Lung (tissue), 12 donors: Measurements from ENCODE around the gene TRABD2B. TPM values are rescaled to one million over a fixed set of nuclear protein-coding genes. Genes with fewer than 3 reads are reported as not detected.
A peak's percentile ranks its signal among the peaks of the same experiment; 100 is the strongest.

ENCODE experiments used
- ATAC-seq: fragments of 200-7000 bp; cut with Tn5 transposase; one replicate; pipeline ENCODE4 v1.9.1; 2020; ENCODE audit warnings: moderate number of reproducible peaks; ENCODE audit not compliant: insufficient read depth, low FRiP score
- DNase-seq, 3 donors: peaks; one replicate each; pipeline ENCODE4 v3.0.0-alpha.2; 2013 to 2017
- H3K27ac ChIP-seq, 2 donors: one replicate each; pipeline ENCODE4 v1.5.1; 2013; ENCODE audit warnings: mild to moderate bottlenecking in 2 of 2, moderate library complexity in 2 of 2, control low read depth in 1 of 2, inconsistent platforms in 1 of 2, low read depth in 1 of 2, low read length in 1 of 2
- H3K27me3 ChIP-seq, 3 donors: one replicate each; pipeline ENCODE4 v1.5.1; 2013; ENCODE audit warnings: low read length in 2 of 3; ENCODE audit not compliant: control insufficient read depth in 3 of 3, insufficient read depth in 3 of 3
- H3K36me3 ChIP-seq, 4 donors: one replicate each; pipeline ENCODE4 v1.5.1; 2013; ENCODE audit warnings: low read length in 4 of 4, mild to moderate bottlenecking in 1 of 4, moderate library complexity in 1 of 4; ENCODE audit not compliant: control insufficient read depth in 4 of 4, insufficient read depth in 4 of 4
- H3K4me1 ChIP-seq, 5 donors: one replicate each; pipeline ENCODE4 v1.5.1; 2013; ENCODE audit warnings: low read length in 5 of 5, mild to moderate bottlenecking in 2 of 5, moderate library complexity in 1 of 5; ENCODE audit not compliant: control insufficient read depth in 5 of 5, insufficient read depth in 5 of 5
- H3K4me3 ChIP-seq: one replicate; pipeline ENCODE4 v1.5.1; 2013; ENCODE audit warnings: mild to moderate bottlenecking, control low read depth, moderate library complexity
- H3K9ac ChIP-seq, 2 donors: one replicate each; pipeline ENCODE4 v1.5.1; 2013; ENCODE audit warnings: low read length in 2 of 2, control low read depth in 1 of 2; ENCODE audit not compliant: insufficient read depth in 1 of 2
- H3K9me3 ChIP-seq, 4 donors: one replicate each; pipeline ENCODE4 v1.5.1; 2013; ENCODE audit warnings: low read length in 3 of 4, mild to moderate bottlenecking in 1 of 4, moderate library complexity in 1 of 4; ENCODE audit not compliant: control insufficient read depth in 4 of 4, insufficient read depth in 3 of 4
- WGBS, 2 donors: extraction: QIAGEN DNeasy Blood & Tissue Kit; methylation state at CpG; one replicate each; pipeline ENCODE4 v1.1.7; 2013; 5-methylcytosine and 5-hydroxymethylcytosine counted together
- polyA plus RNA-seq, 2 donors: library from polyadenylated mRNA; stranded (reverse); fragments of 200-250 nt; gene quantifications; one replicate each; pipeline ENCODE4 v1.2.1, GENCODE V29; 2013
- total RNA-seq, 2 donors: library from RNA; depleted of rRNA in 1 of 2; stranded (reverse); fragments of >200 nt in 1 of 2; gene quantifications; one replicate each; pipeline ENCODE4 v1.2.1, GENCODE V29; 2014 to 2021
- TF ChIP-seq, protein P1 (sequence below): IDR thresholded peaks from 2 replicates; pipeline ENCODE4 v1.5.1; 2012; ENCODE audit warnings: mild to moderate bottlenecking; ENCODE audit errors: control extremely low read depth, extremely low read depth
- donor health status: control.
- donor health status: control.
- donor health status: Bipolar disorder and iron deficiency.
- donor health status: healthy.
- donor health status: DM: yes; HTN: yes; CAD: no.

Gene TRABD2B
- total and polyA plus RNA-seq, 4 donors, result 0.37 to 1.9 (median 0.64) TPM

- no peaks in the 10 kb centered on the region for H3K9me3 ChIP-seq
- no peak overlapping the region for H3K27ac ChIP-seq
- WGBS, 2 donors, result 85% methylated on average over 8 of the region's 8 CpGs
- TF ChIP-seq, protein P1, sequence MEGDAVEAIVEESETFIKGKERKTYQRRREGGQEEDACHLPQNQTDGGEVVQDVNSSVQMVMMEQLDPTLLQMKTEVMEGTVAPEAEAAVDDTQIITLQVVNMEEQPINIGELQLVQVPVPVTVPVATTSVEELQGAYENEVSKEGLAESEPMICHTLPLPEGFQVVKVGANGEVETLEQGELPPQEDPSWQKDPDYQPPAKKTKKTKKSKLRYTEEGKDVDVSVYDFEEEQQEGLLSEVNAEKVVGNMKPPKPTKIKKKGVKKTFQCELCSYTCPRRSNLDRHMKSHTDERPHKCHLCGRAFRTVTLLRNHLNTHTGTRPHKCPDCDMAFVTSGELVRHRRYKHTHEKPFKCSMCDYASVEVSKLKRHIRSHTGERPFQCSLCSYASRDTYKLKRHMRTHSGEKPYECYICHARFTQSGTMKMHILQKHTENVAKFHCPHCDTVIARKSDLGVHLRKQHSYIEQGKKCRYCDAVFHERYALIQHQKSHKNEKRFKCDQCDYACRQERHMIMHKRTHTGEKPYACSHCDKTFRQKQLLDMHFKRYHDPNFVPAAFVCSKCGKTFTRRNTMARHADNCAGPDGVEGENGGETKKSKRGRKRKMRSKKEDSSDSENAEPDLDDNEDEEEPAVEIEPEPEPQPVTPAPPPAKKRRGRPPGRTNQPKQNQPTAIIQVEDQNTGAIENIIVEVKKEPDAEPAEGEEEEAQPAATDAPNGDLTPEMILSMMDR, result no peak
- no peaks in the 10 kb centered on the region for H3K36me3 ChIP-seq
- ATAC-seq (no peak), DNase-seq (no peak)
- H3K4me1 ChIP-seq, result no peaks in the 10 kb centered on the region
- H3K4me3 ChIP-seq, result no peak overlapping the region
- no peaks in the 10 kb centered on the region for H3K27me3 ChIP-seq
- no peak overlapping the region for H3K9ac ChIP-seq
Observed at GRCh38 chr1:48005253-48006117, 8.3 kb upstream of the TRABD2B start.

DNA sequence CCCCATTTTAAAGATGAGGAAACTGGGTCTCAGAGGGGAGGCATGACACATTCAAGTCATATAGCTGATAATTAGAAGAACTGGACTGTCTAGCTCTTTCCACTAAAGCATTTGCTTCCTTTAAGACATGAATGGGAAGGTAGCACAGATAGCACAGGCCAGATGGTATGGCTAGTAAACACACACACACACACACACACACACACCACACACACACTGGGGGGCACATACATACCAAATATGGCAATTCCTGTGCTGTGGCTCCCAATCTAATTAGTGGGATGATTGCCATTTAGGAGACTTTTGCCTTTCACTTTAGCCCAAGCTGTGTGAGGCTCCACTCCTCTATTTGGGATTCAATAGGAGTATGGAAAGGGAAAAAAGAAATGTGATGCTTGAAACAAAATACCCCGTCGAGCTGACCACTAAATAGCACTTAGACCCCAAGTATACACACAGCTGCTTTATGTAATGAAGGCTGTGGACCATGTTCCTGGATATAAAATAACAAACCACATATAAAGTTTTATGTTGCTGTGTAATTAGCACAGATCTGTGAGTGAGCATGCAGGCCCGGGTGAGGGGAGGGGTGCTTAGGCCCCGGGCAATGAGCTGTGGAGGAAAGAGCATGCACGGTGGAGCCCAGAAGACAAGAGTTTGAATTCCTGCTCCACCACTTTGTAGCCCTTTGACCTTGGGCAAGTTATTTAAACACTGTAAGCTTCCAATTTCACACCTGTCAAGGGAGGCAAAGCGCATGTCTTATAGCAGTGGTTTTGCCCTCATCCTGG lies 6.8 kb upstream of the TRABD2B start:
- peaks cover 0 to 3% (median 0%) of the 10 kb centered on the region in 3 donors for H3K27me3 ChIP-seq
- no peaks in the 10 kb centered on the region for H3K9me3 ChIP-seq
- ATAC-seq (no peak), DNase-seq (peak in 1 of 3 donors; percentile 44)
- TF ChIP-seq, protein P1, result no peak
- H3K27ac ChIP-seq, result no peak overlapping the region
- no peaks in the 10 kb centered on the region for H3K36me3 ChIP-seq
- no peak overlapping the region for H3K9ac ChIP-seq
- no peaks in the 10 kb centered on the region for H3K4me1 ChIP-seq
- WGBS, 2 donors, result 66 to 79% methylated on average over 6 of the region's 6 CpGs
- no peak overlapping the region for H3K4me3 ChIP-seq

DNA sequence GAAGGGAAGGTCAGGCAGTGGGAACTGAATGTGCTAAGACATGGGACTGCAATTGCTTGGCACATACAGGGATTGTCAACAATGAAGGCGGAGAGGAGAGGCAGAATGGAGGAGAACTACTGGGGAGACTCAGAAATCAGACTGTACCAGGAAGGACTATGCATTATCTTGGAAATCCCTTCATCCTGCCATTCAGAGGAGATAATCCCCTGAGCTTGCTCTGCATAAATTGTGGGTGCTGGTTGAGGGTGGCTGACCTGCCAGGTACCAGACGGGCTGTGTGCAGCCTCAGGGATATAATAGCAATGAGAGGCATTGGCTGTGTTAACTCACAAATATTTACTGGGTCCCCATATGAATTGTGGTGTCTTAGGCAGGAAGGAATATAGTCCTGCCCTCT lies 5.0 kb upstream of the TRABD2B start:
- Histone ChIP-seq H3K27me3 (peaks cover 0 to 9% (median 0%) of the 10 kb centered on the region in 3 donors), H3K27ac (no peak overlapping the region), H3K4me3 (no peak overlapping the region), H3K36me3 (no peaks in the 10 kb centered on the region), H3K9me3 (no peaks in the 10 kb centered on the region), H3K9ac (no peak overlapping the region), H3K4me1 (peaks cover 0 to 4% (median 0%) of the 10 kb centered on the region in 5 donors)
- no peak for ATAC-seq
- no peak for DNase-seq
- TF ChIP-seq, protein P1, result no peak
- WGBS, 2 donors, result 89 to 93% methylated on average over 2 of the region's 2 CpGs
